Measurements from ENCODE around the gene CCDC40.
"Not testable (repeated sequence)": the region's sequence is repeated elsewhere in the genome, so short reads cannot be mapped to it uniquely, and the experiment has no call there.

CCDC40 gene

DNA sequence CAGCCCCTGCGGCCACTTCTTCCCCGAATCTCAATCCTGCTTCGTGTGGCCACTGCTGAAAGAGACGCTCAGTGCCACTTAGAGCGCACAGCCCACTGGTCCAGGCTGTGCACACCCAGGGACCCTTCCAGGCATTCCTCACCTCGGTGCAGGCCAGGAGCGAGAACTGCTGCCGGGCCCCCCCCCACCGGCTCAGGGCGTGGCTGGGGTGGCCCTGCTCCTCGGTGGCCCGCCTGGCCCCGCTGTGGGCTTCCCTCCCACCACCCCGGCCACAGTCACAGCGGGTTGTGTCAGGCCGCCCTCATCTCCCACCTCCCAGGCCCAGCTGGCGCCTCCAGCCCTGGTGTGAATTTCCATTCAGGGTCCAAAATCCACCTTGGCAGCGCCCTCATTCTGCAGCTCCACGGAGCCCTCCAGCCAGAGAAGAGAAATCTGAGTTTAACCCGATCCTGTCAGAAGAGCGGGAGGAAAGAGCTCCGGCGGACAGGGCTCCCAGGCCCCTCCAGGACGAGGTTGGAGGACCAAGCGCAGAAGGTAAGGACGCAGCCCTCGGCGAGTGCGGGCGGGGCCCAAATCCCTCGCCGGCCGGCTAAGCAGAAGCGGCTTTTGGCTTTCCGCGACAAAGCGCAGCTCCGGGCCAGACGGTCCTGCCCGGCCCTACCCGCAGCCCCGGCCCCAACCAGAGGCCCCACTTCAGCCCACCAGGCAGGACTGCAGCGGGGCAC lies 12.8 kb upstream of the CCDC40 start:
- DNase-seq = no peak

DNA sequence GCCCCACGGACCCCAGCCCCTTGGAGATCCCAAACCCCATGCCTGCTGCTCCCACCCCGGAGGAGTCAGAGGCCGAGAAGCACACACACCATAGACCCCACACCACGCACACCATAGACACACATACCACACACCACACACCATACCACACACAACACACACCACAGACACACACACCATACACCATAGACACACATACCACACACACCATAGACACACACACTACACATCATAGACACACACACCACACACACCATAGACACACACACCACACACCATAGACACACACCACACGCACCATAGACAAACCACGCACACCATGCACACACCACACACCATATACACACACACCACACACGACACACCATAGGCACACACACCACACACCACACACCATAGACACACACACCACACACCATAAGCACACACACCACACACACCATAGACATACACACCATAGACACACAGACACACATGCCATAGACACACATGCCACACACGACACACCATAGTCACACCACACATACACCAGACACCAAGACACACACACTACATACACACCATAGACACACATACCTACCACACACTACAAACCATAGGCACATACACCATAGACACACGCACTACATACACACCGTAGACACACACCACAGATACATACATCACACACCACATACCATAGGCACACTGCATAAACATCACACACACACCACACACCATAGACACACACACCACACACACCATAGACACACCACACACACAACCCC lies 12.1 kb upstream of the CCDC40 start:
- no peak for DNase-seq

- DNase-seq = no peak
Measured at GRCh38 chr17:80025140-80025539, 11.3 kb upstream of the CCDC40 start.

- no peak for DNase-seq
Measured at GRCh38 chr17:80025796-80026195, 10.6 kb upstream of the CCDC40 start.

- DNase-seq = no peak
Measured at GRCh38 chr17:80026359-80027042, 9.9 kb upstream of the CCDC40 start.

GRCh38 chr17:80027043-80027435 lies 9.4 kb upstream of the CCDC40 start:
- no peak for DNase-seq

DNA sequence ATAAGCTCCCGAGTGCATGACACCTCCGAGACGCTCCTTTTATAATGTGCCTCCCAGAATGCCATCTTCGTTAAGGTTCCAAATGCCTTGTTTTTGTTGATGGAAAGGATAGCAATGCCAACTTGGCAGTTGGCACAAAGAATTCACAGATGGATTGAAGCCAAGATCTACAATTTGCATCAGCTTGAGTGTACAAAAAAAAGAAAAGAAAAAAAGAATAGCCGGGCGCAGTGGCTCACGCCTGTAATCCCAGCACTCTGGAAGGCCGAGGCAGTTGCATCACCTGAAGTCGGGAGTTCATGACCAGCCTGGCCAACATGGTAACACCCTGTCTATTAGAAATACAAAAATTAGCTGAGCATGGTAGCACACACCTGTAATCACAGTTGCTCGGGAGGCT lies 8.4 kb upstream of the CCDC40 start:
- DNase-seq = no peak

DNA sequence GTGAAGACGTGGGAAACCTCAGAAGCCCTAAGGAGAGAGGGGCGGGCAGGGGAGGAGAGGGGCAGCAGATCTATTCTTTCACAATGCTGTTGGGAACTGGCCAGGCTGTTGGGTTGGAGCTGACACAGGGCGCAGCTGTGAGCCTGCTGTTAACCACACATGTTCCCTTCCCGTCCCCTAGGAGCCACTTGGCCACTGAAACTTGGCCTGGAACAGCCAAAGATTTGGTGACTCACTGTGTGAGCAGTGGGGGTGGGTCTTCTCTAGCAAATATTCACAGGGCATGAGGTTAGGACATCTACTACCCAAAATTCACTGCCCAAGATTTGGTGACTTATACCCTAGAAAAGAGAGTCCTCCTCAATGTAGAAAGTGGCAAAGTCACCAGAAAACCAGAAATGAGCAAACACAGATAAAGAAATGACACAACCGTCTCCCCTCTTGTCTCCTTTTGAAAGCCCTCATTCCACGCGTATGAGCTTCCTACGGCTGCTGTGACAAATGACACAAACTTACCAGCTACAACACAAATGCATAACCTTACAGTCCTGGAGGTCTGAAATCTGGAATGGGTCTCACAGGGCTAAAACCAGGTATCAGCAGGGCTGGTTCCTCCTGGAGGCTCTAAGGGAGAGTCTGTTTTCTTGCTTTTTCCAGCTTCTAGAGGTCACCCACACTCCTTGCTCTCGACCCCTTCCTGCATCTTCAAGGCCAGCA lies 7.0 kb upstream of the CCDC40 start:
- DNase-seq = no peak

DNA sequence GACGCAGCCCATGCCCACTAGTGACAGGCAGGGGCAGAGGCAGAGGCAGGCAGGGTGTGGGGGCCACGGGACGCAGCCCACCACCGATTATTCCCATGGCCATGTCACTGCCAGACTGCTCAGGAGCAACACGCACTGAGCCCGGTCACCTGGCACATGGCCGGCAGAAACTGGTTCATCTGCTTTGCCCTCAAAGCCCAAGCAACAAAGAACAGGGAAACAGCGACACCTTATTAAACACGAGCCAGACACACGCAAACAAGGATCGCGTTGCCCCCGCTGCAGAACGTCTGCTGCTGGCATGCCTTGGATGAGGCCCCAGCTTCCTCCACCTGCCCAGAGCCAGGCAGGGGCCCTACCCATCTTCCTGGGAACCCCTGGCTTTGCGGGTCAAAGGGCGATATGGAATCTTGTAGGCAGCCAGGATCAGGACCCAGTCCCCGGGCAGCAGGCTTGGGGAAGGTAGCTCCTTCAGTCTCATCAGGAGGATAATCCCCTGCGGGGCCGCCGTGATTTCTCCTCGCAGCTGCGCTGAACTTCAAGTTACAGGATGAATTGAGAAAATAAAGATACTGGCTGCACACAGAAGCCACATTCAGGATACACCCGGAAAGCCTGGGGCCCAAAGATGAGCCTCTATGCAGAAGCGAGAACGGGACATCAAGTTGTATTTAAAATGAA lies 5.6 kb upstream of the CCDC40 start:
- DNase-seq = peak; percentile 24

DNA sequence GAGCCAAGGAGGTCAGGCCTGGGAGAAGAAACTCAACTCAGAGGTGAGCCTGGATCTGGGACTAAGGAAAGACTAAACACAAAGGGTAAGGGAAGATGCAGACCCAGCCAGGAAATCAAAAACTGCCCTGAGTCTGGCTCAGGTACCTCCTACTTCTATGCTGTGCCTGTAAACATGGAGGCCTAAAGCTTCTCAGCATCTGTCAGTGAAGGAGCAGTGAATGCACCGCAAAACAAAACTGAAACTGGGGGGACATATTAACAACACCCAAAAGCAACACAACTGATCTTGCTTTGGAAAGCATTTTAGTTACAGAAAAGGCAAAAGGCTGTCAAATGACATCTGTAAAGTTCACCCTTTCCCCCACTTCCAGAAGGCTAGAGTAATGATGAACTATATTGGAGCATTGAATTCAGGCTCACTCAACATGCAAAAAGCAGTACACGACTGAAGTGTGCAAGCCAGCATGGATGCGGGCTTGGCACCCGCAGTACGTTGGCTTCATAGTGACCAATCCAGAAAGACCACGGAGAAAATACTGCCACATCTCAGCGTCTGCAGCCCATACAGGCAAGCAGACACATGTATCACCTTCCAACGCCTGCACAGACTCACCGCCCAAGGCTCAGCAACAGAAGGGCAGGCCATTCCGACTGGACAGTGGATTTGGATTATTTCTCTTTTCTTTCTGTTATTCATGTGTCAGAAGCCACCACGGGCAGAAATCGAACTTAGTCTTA lies 4.6 kb upstream of the CCDC40 start:
- DNase-seq = no peak

GRCh38 chr17:80032614-80033171 lies 3.7 kb upstream of the CCDC40 start:
- DNase-seq = no peak

GRCh38 chr17:80033840-80034239 lies 2.6 kb upstream of the CCDC40 start:
- DNase-seq = no peak

- DNase-seq = no peak
Measured at GRCh38 chr17:80034791-80035686, 1.4 kb upstream of the CCDC40 start.

DNA sequence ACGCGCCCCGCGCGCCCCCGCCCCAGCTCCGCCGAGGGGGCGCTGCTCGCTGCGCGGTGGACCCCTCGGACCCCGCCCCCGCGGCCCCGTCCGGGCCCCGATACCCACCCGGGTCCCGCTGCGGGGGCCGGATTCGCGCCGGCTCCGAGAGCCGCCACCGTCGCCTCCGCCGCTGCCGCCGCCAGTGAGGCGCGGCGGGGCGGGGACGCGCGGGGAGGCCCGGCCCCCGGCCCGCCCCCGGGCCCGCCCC lies 830 bp upstream of the CCDC40 start, which contains the start of gene TBC1D16:
TSS of gene TBC1D16 (minus strand) at position 186 of the 250 bp plus-strand sequence. CDS start 22,325 bp downstream, outside the sequence.
- no peak for DNase-seq

- no peak for DNase-seq
Measured at GRCh38 chr17:80036715-80037477, 454 bp downstream of the CCDC40 start.

GRCh38 chr17:80043963-80044362 lies 7.5 kb downstream of the CCDC40 start:
- no peak for DNase-seq

DNA sequence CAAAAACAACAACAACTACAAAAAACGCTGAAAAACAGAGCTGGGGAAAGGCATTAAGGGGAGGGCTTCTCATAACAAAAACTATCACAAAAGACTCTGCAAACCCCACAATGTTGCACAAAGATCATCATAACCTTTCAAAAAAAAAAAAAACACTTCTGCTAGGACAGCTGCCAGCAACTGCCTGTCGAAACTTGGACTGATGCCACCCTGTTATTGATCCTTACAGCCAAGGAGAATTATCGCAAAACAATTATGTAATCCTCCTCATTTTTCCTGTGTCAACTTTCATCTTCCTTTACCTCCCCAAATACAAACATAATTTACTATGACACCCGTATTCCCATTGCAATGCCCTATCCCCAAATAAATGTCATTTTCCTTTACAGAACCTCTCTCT lies 9.3 kb downstream of the CCDC40 start:
- DNase-seq = no peak

DNA sequence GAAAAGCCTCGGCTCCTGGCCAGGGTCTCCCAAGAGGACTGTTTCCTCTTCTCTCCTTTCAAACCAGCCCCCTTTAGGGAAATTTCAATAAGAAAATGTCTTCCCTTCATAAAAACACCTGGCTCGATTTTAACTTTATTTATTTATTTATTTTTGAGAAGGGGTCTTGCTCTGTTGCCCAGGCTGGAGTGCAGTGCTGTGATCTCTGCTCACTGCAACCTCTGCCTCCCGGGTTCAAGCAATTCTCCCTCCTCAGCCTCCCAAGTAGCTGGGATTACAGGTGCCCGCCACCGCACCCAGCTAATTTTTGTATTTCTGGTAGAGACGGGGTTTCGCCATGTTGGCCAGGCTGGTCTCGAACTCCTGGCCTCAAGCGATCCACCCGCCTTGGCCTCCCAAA lies 10.3 kb downstream of the CCDC40 start:
- DNase-seq = not testable (repeated sequence)

GRCh38 chr17:80047176-80047575 lies 10.7 kb downstream of the CCDC40 start:
- peak; percentile 47 for DNase-seq

GRCh38 chr17:80049986-80050385 lies 13.5 kb downstream of the CCDC40 start:
- DNase-seq = no peak
